Neural cell (in vitro differentiated cells): ENCODE measurements around the gene SV2A.
"Not testable (repeated sequence)": the region's sequence is repeated elsewhere in the genome, so short reads cannot be mapped to it uniquely, and the experiment has no call there.

Source experiments
- EZH2 ChIP-seq: fragments of 200-600, 300-800 bp; shearing (Covaris generic), sonication (generic); IDR thresholded peaks from 2 replicates; pipeline ENCODE4 v1.6.1; 2014; ENCODE audit warnings: antibody characterized with exemption, low read length, borderline replicate concordance, mild to moderate bottlenecking; ENCODE audit not compliant: insufficient read depth, poor library complexity, severe bottlenecking
- POLR2AphosphoS5 ChIP-seq: IDR thresholded peaks from 2 replicates; pipeline ENCODE4 v1.6.1; 2012
- RAD21 ChIP-seq: fragments of 450-650 bp; conservative IDR thresholded peaks from 2 replicates; pipeline ENCODE4 v1.6.1; 2014; ENCODE audit warnings: antibody characterized with exemption, mild to moderate bottlenecking, moderate library complexity
- SMC3 ChIP-seq: fragments of 450-650 bp; conservative IDR thresholded peaks from 2 replicates; pipeline ENCODE4 v1.6.1; 2014; ENCODE audit warnings: antibody characterized with exemption, mild to moderate bottlenecking, moderate library complexity; ENCODE audit not compliant: poor library complexity
- TF ChIP-seq, protein P1 (sequence below): fragments of 450-650 bp; IDR thresholded peaks from 2 replicates; pipeline ENCODE4 v1.5.1; 2014; ENCODE audit warnings: antibody characterized with exemption, mild to moderate bottlenecking, moderate library complexity; ENCODE audit not compliant: poor library complexity, severe bottlenecking
- TF ChIP-seq, protein P2 (sequence below): IDR thresholded peaks from 2 replicates; pipeline ENCODE4 v1.6.1; 2012; ENCODE audit warnings: borderline replicate concordance

DNA sequence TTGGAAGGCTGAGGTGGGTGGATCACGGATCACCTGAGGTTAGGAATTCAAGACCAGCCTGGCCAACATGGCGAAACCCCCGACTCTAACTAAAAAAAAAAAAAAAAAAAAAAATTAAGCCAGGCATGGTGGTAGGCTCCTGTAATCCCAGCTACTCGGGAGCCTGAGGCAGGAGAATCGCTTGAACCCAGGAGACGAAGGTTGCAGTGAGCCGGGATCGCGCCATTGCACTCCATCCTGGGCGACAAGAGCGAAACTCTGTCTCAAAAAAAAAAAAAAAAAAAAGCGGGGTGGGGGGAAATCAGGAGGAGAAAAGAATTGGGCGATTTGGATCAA, 21.0 kb upstream of the SV2A start:
- TF ChIP-seq EZH2, SMC3, RAD21, POLR2AphosphoS5: not testable (repeated sequence)
- TF ChIP-seq, protein P1, sequence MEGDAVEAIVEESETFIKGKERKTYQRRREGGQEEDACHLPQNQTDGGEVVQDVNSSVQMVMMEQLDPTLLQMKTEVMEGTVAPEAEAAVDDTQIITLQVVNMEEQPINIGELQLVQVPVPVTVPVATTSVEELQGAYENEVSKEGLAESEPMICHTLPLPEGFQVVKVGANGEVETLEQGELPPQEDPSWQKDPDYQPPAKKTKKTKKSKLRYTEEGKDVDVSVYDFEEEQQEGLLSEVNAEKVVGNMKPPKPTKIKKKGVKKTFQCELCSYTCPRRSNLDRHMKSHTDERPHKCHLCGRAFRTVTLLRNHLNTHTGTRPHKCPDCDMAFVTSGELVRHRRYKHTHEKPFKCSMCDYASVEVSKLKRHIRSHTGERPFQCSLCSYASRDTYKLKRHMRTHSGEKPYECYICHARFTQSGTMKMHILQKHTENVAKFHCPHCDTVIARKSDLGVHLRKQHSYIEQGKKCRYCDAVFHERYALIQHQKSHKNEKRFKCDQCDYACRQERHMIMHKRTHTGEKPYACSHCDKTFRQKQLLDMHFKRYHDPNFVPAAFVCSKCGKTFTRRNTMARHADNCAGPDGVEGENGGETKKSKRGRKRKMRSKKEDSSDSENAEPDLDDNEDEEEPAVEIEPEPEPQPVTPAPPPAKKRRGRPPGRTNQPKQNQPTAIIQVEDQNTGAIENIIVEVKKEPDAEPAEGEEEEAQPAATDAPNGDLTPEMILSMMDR: not testable (repeated sequence)
- TF ChIP-seq, protein P2, sequence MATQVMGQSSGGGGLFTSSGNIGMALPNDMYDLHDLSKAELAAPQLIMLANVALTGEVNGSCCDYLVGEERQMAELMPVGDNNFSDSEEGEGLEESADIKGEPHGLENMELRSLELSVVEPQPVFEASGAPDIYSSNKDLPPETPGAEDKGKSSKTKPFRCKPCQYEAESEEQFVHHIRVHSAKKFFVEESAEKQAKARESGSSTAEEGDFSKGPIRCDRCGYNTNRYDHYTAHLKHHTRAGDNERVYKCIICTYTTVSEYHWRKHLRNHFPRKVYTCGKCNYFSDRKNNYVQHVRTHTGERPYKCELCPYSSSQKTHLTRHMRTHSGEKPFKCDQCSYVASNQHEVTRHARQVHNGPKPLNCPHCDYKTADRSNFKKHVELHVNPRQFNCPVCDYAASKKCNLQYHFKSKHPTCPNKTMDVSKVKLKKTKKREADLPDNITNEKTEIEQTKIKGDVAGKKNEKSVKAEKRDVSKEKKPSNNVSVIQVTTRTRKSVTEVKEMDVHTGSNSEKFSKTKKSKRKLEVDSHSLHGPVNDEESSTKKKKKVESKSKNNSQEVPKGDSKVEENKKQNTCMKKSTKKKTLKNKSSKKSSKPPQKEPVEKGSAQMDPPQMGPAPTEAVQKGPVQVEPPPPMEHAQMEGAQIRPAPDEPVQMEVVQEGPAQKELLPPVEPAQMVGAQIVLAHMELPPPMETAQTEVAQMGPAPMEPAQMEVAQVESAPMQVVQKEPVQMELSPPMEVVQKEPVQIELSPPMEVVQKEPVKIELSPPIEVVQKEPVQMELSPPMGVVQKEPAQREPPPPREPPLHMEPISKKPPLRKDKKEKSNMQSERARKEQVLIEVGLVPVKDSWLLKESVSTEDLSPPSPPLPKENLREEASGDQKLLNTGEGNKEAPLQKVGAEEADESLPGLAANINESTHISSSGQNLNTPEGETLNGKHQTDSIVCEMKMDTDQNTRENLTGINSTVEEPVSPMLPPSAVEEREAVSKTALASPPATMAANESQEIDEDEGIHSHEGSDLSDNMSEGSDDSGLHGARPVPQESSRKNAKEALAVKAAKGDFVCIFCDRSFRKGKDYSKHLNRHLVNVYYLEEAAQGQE: not testable (repeated sequence)
